ENCODE results near the gene PRKAG1. TPM values are rescaled to one million over a fixed set of nuclear protein-coding genes. Genes with fewer than 3 reads are reported as not detected.

PRKAG1 gene
- total RNA-seq, 4 donors from 2014 or later: 52.0 to 70.6 (median 64.3) TPM

DNA sequence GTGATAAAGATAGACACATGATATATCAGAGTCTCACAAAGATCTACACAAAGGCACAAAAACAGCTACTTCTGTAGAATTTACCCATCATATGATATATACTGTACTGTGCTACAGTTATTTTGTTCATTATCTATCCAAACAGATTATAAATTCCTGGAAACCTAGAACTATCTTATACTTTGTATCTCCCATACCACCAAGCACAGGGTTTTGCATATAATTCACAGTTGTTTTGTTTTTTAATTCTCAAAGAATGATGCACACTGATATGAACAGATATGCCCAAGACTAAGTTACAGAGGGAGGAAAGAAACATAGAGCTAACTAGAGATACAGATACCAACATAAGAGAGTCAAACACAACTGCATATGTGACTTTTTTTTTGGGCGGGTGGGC is 3.4 kb downstream of the PRKAG1 start:
- Histone ChIP-seq H3K9me3 (no peaks in the 10 kb centered on the region), H3K27ac (replicated peaks in 1 of 4) (no peak overlapping the region), H3K36me3 (peaks cover 21 to 30% (median 27%) of the 10 kb centered on the region in 4 donors), H3K4me3 (no peak overlapping the region), H3K27me3 (peaks cover 0 to 11% (median 0%) of the 10 kb centered on the region in 4 donors), H3K4me1 (peaks cover 19 to 36% (median 24%) of the 10 kb centered on the region in 4 donors)
- no peak for DNase-seq (ENCODE audit: extremely low spot score)
- intact Hi-C loops (cut with DNase I): no loop called here
- 100% methylated on average over 1 of the region's 1 CpG for WGBS
- TF ChIP-seq, protein P1, sequence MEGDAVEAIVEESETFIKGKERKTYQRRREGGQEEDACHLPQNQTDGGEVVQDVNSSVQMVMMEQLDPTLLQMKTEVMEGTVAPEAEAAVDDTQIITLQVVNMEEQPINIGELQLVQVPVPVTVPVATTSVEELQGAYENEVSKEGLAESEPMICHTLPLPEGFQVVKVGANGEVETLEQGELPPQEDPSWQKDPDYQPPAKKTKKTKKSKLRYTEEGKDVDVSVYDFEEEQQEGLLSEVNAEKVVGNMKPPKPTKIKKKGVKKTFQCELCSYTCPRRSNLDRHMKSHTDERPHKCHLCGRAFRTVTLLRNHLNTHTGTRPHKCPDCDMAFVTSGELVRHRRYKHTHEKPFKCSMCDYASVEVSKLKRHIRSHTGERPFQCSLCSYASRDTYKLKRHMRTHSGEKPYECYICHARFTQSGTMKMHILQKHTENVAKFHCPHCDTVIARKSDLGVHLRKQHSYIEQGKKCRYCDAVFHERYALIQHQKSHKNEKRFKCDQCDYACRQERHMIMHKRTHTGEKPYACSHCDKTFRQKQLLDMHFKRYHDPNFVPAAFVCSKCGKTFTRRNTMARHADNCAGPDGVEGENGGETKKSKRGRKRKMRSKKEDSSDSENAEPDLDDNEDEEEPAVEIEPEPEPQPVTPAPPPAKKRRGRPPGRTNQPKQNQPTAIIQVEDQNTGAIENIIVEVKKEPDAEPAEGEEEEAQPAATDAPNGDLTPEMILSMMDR (IDR thresholded peaks at IDR 0.05): no peak
- TF ChIP-seq EP300 (IDR thresholded peaks at IDR 0.05) (no peak), POLR2A (IDR thresholded peaks at IDR 0.05; ENCODE audit: low read depth) (no peak), POLR2AphosphoS5 (IDR thresholded peaks at IDR 0.05) (no peak)

DNA sequence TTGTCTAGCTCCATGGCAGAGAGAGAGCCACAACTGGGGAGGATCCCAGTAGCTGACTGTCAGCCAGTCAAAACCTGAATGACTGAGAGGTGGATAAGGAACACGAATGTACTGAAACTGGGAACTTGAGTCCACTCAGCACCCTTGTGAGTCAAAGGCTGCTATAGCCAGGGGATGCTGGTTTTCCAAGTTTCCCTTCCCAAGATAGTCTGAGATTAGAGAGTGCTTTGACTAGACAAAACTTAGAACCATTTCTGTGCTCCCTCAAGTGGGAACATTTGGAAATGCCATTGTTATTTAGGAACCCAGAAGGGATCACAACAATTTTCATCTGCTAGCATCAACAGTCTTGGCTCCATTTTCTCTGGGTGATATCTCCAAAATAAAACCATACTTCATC is 4.0 kb downstream of the PRKAG1 start:
- WGBS: 92% methylated on average over 1 of the region's 1 CpG
- Histone ChIP-seq H3K27me3 (peaks cover 0 to 14% (median 0%) of the 10 kb centered on the region in 4 donors), H3K4me3 (no peak overlapping the region), H3K36me3 (peaks cover 23 to 36% (median 33%) of the 10 kb centered on the region in 4 donors), H3K4me1 (peaks cover 19 to 30% (median 21%) of the 10 kb centered on the region in 4 donors), H3K9me3 (no peaks in the 10 kb centered on the region), H3K27ac (replicated peaks in 1 of 4) (no peak overlapping the region)
- intact Hi-C loops (cut with DNase I): no loop called here
- TF ChIP-seq, protein P1 (IDR thresholded peaks at IDR 0.05): no peak
- TF ChIP-seq EP300 (IDR thresholded peaks at IDR 0.05): no peak
- TF ChIP-seq POLR2AphosphoS5 (IDR thresholded peaks at IDR 0.05): no peak
- TF ChIP-seq POLR2A (IDR thresholded peaks at IDR 0.05; ENCODE audit: low read depth): no peak
- no peak for DNase-seq (ENCODE audit: extremely low spot score)

DNA sequence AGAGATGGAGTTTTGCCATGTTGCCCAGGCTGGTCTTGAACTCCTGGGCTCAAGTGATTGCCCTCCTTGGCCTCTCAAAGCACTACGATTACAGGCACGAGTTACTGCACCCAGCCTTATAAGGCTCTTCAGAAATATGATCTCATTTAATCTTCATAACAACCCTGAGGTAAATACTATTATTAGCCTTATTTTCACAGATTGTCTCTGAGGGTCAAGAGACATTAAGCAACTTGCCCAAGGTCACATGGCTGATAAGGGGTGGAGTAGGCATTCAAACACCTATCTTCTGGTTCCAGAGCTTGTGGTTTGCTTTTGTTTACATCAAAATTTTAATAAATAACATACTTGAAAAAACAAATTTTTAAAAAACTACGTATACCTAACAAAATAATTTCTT is 5.1 kb downstream of the PRKAG1 start:
- TF ChIP-seq POLR2A (IDR thresholded peaks at IDR 0.05; ENCODE audit: low read depth): no peak
- TF ChIP-seq, protein P1 (IDR thresholded peaks at IDR 0.05): no peak
- TF ChIP-seq EP300 (IDR thresholded peaks at IDR 0.05): no peak
- TF ChIP-seq POLR2AphosphoS5 (IDR thresholded peaks at IDR 0.05): no peak
- WGBS: 84% methylated on average over 3 of the region's 3 CpGs
- intact Hi-C loops (cut with DNase I): no loop called here
- Histone ChIP-seq H3K36me3 (peaks cover 23 to 46% (median 42%) of the 10 kb centered on the region in 4 donors), H3K9me3 (no peaks in the 10 kb centered on the region), H3K27ac (replicated peaks in 1 of 4) (no peak overlapping the region), H3K4me3 (no peak overlapping the region), H3K4me1 (peaks cover 14 to 23% (median 17%) of the 10 kb centered on the region in 4 donors), H3K27me3 (peaks cover 0 to 14% (median 0%) of the 10 kb centered on the region in 4 donors)
- DNase-seq (ENCODE audit: extremely low spot score): no peak

DNA sequence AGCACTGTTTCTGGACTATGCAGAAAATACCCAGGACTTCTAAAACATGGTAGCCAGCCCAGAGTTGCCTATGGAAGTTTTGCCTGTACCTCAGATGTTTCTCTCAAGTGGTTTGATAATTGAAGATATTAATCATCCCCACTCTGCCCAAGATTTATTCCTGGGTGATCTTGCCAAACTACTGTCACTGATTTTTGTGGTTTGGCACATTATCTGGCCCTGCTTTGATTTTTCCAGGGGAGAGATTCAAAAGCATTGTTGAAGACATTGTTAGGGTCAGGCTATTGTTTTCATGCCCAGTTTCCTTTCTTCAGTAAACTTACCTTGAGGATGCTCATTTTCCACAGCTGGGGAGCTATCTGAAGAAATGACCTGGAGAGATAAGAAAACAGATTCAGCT is 5.8 kb downstream of the PRKAG1 start:
- peaks cover 23 to 53% (median 49%) of the 10 kb centered on the region in 4 donors for H3K36me3 ChIP-seq
- peaks cover 10 to 18% (median 14%) of the 10 kb centered on the region in 4 donors for H3K4me1 ChIP-seq
- peaks cover 0 to 14% (median 0%) of the 10 kb centered on the region in 4 donors for H3K27me3 ChIP-seq
- intact Hi-C loops (cut with DNase I): no loop called here
- DNase-seq (ENCODE audit: extremely low spot score): no peak
- H3K9me3 ChIP-seq: no peaks in the 10 kb centered on the region
- no peak overlapping the region for H3K27ac ChIP-seq (replicated peaks in 1 of 4)
- no peak overlapping the region for H3K4me3 ChIP-seq
- TF ChIP-seq EP300 (IDR thresholded peaks at IDR 0.05) (no peak), POLR2AphosphoS5 (IDR thresholded peaks at IDR 0.05) (no peak)

DNA sequence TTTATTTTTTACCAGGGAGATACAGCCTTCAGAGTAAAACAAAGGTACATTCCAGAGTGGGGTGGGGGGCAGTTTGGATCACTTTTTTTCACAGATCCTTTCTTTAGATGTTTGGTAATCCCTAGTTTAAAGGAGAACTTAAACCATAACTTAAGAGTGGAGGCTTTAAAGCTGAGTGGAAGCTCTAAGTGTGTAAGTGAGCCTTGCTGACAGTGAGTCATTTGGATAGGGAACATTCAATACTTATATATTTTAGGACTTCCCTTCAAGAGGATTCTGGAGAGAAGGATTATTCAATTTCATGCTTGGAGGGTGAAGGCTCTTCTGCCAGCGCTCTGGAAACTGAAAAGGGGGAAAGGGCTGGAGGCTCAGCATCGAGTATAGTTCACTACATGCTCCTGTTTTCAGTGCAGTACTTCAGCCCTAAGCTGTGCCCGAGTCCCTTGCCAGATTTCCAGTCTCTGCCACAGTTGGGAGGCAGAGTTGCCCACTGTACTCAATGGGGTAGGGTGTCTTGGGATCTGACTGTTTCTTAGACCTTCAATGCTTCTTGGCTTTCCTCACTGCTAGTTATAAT is 8.4 kb downstream of the PRKAG1 start:
- intact Hi-C loops (cut with DNase I): no loop called here
- no peak overlapping the region for H3K27ac ChIP-seq (replicated peaks in 1 of 4)
- no peak for DNase-seq (ENCODE audit: extremely low spot score)
- WGBS: 92% methylated on average over 3 of the region's 3 CpGs
- TF ChIP-seq EP300 (IDR thresholded peaks at IDR 0.05) (no peak), POLR2AphosphoS5 (IDR thresholded peaks at IDR 0.05) (no peak), POLR2A (IDR thresholded peaks at IDR 0.05; ENCODE audit: low read depth) (no peak)
- TF ChIP-seq, protein P1 (IDR thresholded peaks at IDR 0.05): no peak
- peaks cover 0 to 31% (median 0%) of the 10 kb centered on the region in 4 donors for H3K27me3 ChIP-seq
- no peak overlapping the region for H3K4me3 ChIP-seq
- H3K4me1 ChIP-seq: peaks cover 0 to 5% (median 0%) of the 10 kb centered on the region in 4 donors
- peaks cover 30 to 76% (median 61%) of the 10 kb centered on the region in 4 donors for H3K36me3 ChIP-seq
- H3K9me3 ChIP-seq: no peaks in the 10 kb centered on the region
